A549 (cell line): ENCODE measurements around the gene CA11. TPM values are rescaled to one million over a fixed set of nuclear protein-coding genes. Genes with fewer than 3 reads are reported as not detected.

Experiments used
- ATAC-seq, 2 experiments: fragments of 200-7000 bp in 1 of 2; fragments of >200 bp in 1 of 2; cut with Nextera tagmentation in 1 of 2; cut with Tn5 transposase in 1 of 2; 3 replicates each; pipeline versions ENCODE4 v1.8.0 to v1.9.1; 2018 to 2020; ENCODE audit warnings: mild to moderate bottlenecking in 1 of 2, moderate library complexity in 1 of 2
- CTCF ChIA-PET: fragments of 300-600 bp; sonication (Branson Sonifier 250); formaldehyde crosslinking; extraction: SDS; loops from one replicate; lab custom pipeline; 2021; ENCODE audit warnings: antibody characterized with exemption, inconsistent platforms; lab: Yijun Ruan, JAX
- POLR2A ChIA-PET: fragments of 350-600 bp; formaldehyde crosslinking; extraction: SDS; loops from one replicate; lab custom pipeline; 2021; ENCODE audit warnings: antibody characterized with exemption, inconsistent platforms; lab: Yijun Ruan, JAX
- DNase-seq, 2 experiments: peaks; one replicate each; pipeline versions ENCODE4 v3.0.0 to v3.0.0-alpha.2; 2011 to 2016; ENCODE audit warnings: low read depth in 1 of 2, low spot score in 1 of 2
- FAIRE-seq: peaks from 2 replicates; lab custom pipeline; 2011; peaks lifted over from hg19 to GRCh38; lab: Jason Lieb, UNC
- H3K27ac ChIP-seq, 2 experiments: fragments of >200 bp; sonication (Bioruptor Twin); formaldehyde crosslinking; 3 replicates each; pipeline ENCODE4 v1.5.1; 2016 to 2017
- H3K4me1 ChIP-seq: fragments of >200 bp; sonication (Bioruptor Twin); formaldehyde crosslinking; 3 replicates; pipeline ENCODE4 v1.6.1; 2016
- H3K4me2 ChIP-seq: fragments of >200 bp; sonication (Bioruptor Twin); formaldehyde crosslinking; 3 replicates; pipeline ENCODE4 v1.6.1; 2016
- H3K4me3 ChIP-seq: fragments of >200 bp; sonication (Bioruptor Twin); formaldehyde crosslinking; 3 replicates; pipeline ENCODE4 v1.5.1; 2016
- H3K9me3 ChIP-seq: fragments of >200 bp; sonication (Bioruptor Twin); formaldehyde crosslinking; 3 replicates; pipeline ENCODE4 v1.6.1; 2016
- BCL3 ChIP-seq: fragments of >200 bp; sonication (Bioruptor Twin); formaldehyde crosslinking; IDR thresholded peaks from 3 replicates; pipeline ENCODE4 v1.6.1; 2016
- BHLHE40 ChIP-seq: IDR thresholded peaks from 2 replicates; pipeline ENCODE4 v1.6.1; 2012; ENCODE audit warnings: low read depth, low read length, inconsistent platforms
- CBX8 ChIP-seq: fragments of 200-600 bp; sonication (generic); IDR thresholded peaks from 2 replicates; pipeline ENCODE4 v1.6.1; 2016
- CHD4 ChIP-seq: fragments of 200-600 bp; sonication (generic); IDR thresholded peaks from 2 replicates; pipeline ENCODE4 v1.6.1; 2016; ENCODE audit warnings: antibody characterized with exemption, mild to moderate bottlenecking, borderline replicate concordance
- E2F6 ChIP-seq: IDR thresholded peaks from 2 replicates; pipeline ENCODE4 v1.6.1; 2012; ENCODE audit warnings: low read depth, borderline replicate concordance
- ESRRA ChIP-seq: fragments of 150-350 bp; IDR thresholded peaks from 2 replicates; pipeline ENCODE4 v1.6.1; 2014; ENCODE audit warnings: mild to moderate bottlenecking, low read length, borderline replicate concordance
- FOSL2 ChIP-seq, 2 experiments: fragments of 450-650 bp in 1 of 2; fragments of >200 bp in 1 of 2; sonication (Bioruptor Twin) in 1 of 2; formaldehyde crosslinking; IDR thresholded peaks; 2 replicates each; pipeline versions ENCODE4 v1.5.0 to v1.6.1; 2016 to 2020; ENCODE audit warnings: mild to moderate bottlenecking in 1 of 2, moderate library complexity in 1 of 2
- GATA3 ChIP-seq: IDR thresholded peaks from 2 replicates; pipeline ENCODE4 v1.6.1; 2012; ENCODE audit warnings: borderline replicate concordance
- HEYL ChIP-seq: fragments of 250-450 bp; sonication (Bioruptor Pico); IDR thresholded peaks from 2 replicates; pipeline ENCODE4 v1.8.0; 2021; ENCODE audit warnings: mild to moderate bottlenecking, moderate library complexity
- HMGXB4 ChIP-seq: fragments of 250-450 bp; sonication (Bioruptor Pico); IDR thresholded peaks from 2 replicates; pipeline ENCODE4 v1.5.0; 2021; ENCODE audit warnings: mild to moderate bottlenecking, moderate library complexity, borderline replicate concordance
- JUN ChIP-seq, 2 experiments: fragments of >200 bp; sonication (Bioruptor Twin); formaldehyde crosslinking; IDR thresholded peaks; 2 replicates in 1 of 2; 3 replicates in 1 of 2; pipeline ENCODE4 v1.6.1; 2016 to 2017
- KDM1A ChIP-seq: fragments of 200-600 bp; sonication (generic); IDR thresholded peaks from 2 replicates; pipeline ENCODE4 v1.6.1; 2016; ENCODE audit warnings: low read depth, mild to moderate bottlenecking
- MAZ ChIP-seq: fragments of 150-350 bp; IDR thresholded peaks from 2 replicates; pipeline ENCODE4 v1.6.1; 2014; ENCODE audit warnings: antibody characterized with exemption, low read depth, low read length, borderline replicate concordance
- PHF8 ChIP-seq: fragments of 200-600 bp; sonication (generic); IDR thresholded peaks from 2 replicates; pipeline ENCODE4 v1.6.1; 2016; ENCODE audit warnings: low read depth, mild to moderate bottlenecking, antibody characterized with exemption, moderate library complexity, borderline replicate concordance
- POLR2AphosphoS2 ChIP-seq: conservative IDR thresholded peaks from 2 replicates; pipeline ENCODE4 v1.6.1; 2012; ENCODE audit warnings: low read length, improper control_type of control experiment, inconsistent platforms
- RAD21 ChIP-seq, 2 experiments: fragments of >200 bp in 1 of 2; sonication (Bioruptor Twin) in 1 of 2; formaldehyde crosslinking in 1 of 2; IDR thresholded peaks in 1 of 2; conservative IDR thresholded peaks in 1 of 2; 2 replicates in 1 of 2; 3 replicates in 1 of 2; pipeline ENCODE4 v1.6.1; 2012 to 2018; ENCODE audit warnings: inconsistent platforms in 1 of 2
- RCOR1 ChIP-seq: fragments of 150-350 bp; IDR thresholded peaks from 2 replicates; pipeline ENCODE4 v1.6.1; 2014; ENCODE audit warnings: antibody characterized with exemption, low read length, low read depth
- SMC3 ChIP-seq: fragments of >200 bp; sonication (Bioruptor Twin); formaldehyde crosslinking; IDR thresholded peaks from 3 replicates; pipeline ENCODE4 v1.6.1; 2018; ENCODE audit warnings: inconsistent platforms
- TP53 ChIP-seq: fragments of 250-450 bp; sonication (Bioruptor Pico); IDR thresholded peaks from 2 replicates; pipeline ENCODE4 v1.5.0; 2021; ENCODE audit warnings: mild to moderate bottlenecking, moderate library complexity
- WGBS: methylation state at CpG from one replicate; pipeline ENCODE4 v1.1.6; 2017; ENCODE audit errors: missing lambda C conversion rate; 5-methylcytosine and 5-hydroxymethylcytosine counted together
- polyA plus RNA-seq, 4 experiments: library from polyadenylated mRNA; depleted of rRNA in 3 of 4; stranded (reverse); fragments of >200 nt; fragmentation: RNase III in 1 of 4; extraction: RNeasy Plus Mini Kit Qiagen cat#74134 plus additional on column Dnase treatment in 1 of 4; gene quantifications; 2 replicates in 3 of 4; 3 replicates in 1 of 4; pipeline ENCODE4 v1.2.3, GENCODE V29; 2011 to 2017

The CA11 gene
- polyA plus RNA-seq, 2 of the 4 experiments (the other 2 are of a cell fraction), result 9.8 to 21.0 TPM

- ChIA-PET CTCF (interaction anchor here (0.6 to 1.7 kb wide), 7 partner anchors 17 to 196 kb away, joined by 3 to 7 read pairs (median 3); partner anchors contain the start of gene HSD17B14), POLR2A (interaction anchor here (0.6 kb wide), 1 partner anchor 100 kb away, joined by 3 read pairs; no protein-coding TSS in a partner anchor)
- TF ChIP-seq FOSL2 (IDR thresholded peaks at IDR 0.05) (no peak), FOSL2 (CRISPR knock-in tag; IDR thresholded peaks at IDR 0.05) (no peak)
- DNase-seq, result no peak
- WGBS, result 80% methylated on average over 33 of the region's 33 CpGs
- ATAC-seq, result no peak
- FAIRE-seq, result no peak
- H3K9me3 ChIP-seq, result no peaks in the 10 kb centered on the region
- H3K4me1 ChIP-seq, result peaks cover 27% of the 10 kb centered on the region
- no peak overlapping the region for H3K4me2 ChIP-seq
- H3K4me3 ChIP-seq, result no peak overlapping the region
- H3K27ac ChIP-seq, result no peak overlapping the region
These were observed 6.3 kb downstream of the CA11 start for GRCh38 chr19:48639483-48640375.

- Histone ChIP-seq H3K4me1 (peaks cover 30% of the 10 kb centered on the region), H3K27ac (peak overlapping the region; percentile 89 to 92), H3K4me3 (no peak overlapping the region), H3K4me2 (peak overlapping the region; percentile 100), H3K9me3 (no peaks in the 10 kb centered on the region)
- ChIA-PET CTCF (interaction anchor here (1.7 kb wide), 1 partner anchor 36 kb away, joined by 4 read pairs; no protein-coding TSS in a partner anchor), POLR2A (no interaction called here)
- FAIRE-seq (no peak), DNase-seq (no peak), ATAC-seq (no peak)
- WGBS, result 72% methylated on average over 16 of the region's 16 CpGs
- TF ChIP-seq HEYL (CRISPR knock-in tag) (no peak), FOSL2 (IDR thresholded peaks at IDR 0.05) (no peak), FOSL2 (CRISPR knock-in tag; IDR thresholded peaks at IDR 0.05) (0 out of 2 replicates have a peak, but pooled peaks have one; percentile 18)
These were observed 7.1 kb downstream of the CA11 start for GRCh38 chr19:48638831-48639381.

- ChIA-PET POLR2A (interaction anchor here (0.6 to 1.4 kb wide), 4 partner anchors 10 to 607 kb away, joined by 3 to 5 read pairs (median 4); partner anchors contain the start of genes RPL18 and SPHK2), CTCF (interaction anchor here (1.2 to 1.7 kb wide), 2 partner anchors 21 to 36 kb away, joined by 3 to 4 read pairs; no protein-coding TSS in a partner anchor)
- peaks cover 37% of the 10 kb centered on the region for H3K4me1 ChIP-seq
- ATAC-seq, result peak; percentile 11 to 45; a peak in 5 of 6 replicates
- DNase-seq, result peak; percentile 87 to 98
- H3K4me3 ChIP-seq, result peak overlapping the region; percentile 71
- WGBS, result 18% methylated on average over 21 of the region's 29 CpGs
- peak overlapping the region; percentile 89 to 92 for H3K27ac ChIP-seq
- H3K4me2 ChIP-seq, result peak overlapping the region; percentile 100
- FAIRE-seq, result no peak
- TF ChIP-seq MAZ (0 out of 2 replicates have a peak, but pooled peaks have one; percentile 21), TP53 (CRISPR knock-in tag) (no peak), GATA3 (peak; percentile 69), BCL3 (peak; percentile 52; the same call in 1 of the 3 replicates), HMGXB4 (CRISPR knock-in tag) (no peak), CHD4 (no peak), ESRRA (no peak), E2F6 (no peak), CBX8 (no peak), BHLHE40 (peak; percentile 90), KDM1A (no peak), RAD21 (conservative IDR thresholded peaks at IDR 0.05 in 1 of 2, IDR thresholded peaks at IDR 0.05 in 1 of 2) (no peak), SMC3 (0 out of 3 replicates have a peak, but pooled peaks have one; percentile 14), PHF8 (peak; percentile 27; the same call in 1 of the 2 replicates), JUN (IDR thresholded peaks at IDR 0.05) (peak; percentile 41 to 50; a peak in 2 of 5 replicates), POLR2AphosphoS2 (no peak), RCOR1 (no peak)
- H3K9me3 ChIP-seq, result no peaks in the 10 kb centered on the region
These were observed 7.8 kb downstream of the CA11 start for GRCh38 chr19:48637948-48638830.
